ENCODE results near the gene SSR4. TPM values are rescaled to one million over a fixed set of nuclear protein-coding genes. Genes with fewer than 3 reads are reported as not detected.

The SSR4 gene
- total RNA-seq, 1 experiment from 2014 or later: 360 TPM

- CTCF ChIA-PET: no interaction called here
- no peak for DNase-seq
- no peaks in the 10 kb centered on the region for H3K36me3 Mint-ChIP-seq (ENCODE audit: insufficient read depth, unreplicated experiment)
- no TSS peak for BruUV-seq (replicated peaks)
- H3K9me3 Mint-ChIP-seq (ENCODE audit: low read depth, unreplicated experiment): no peaks in the 10 kb centered on the region
- intact Hi-C loops (cut with micrococcal nuclease; ENCODE audit: unreplicated experiment): no loop called here
- H3K27me3 Mint-ChIP-seq (ENCODE audit: unreplicated experiment): no peaks in the 10 kb centered on the region
- TF ChIP-seq, protein P1, sequence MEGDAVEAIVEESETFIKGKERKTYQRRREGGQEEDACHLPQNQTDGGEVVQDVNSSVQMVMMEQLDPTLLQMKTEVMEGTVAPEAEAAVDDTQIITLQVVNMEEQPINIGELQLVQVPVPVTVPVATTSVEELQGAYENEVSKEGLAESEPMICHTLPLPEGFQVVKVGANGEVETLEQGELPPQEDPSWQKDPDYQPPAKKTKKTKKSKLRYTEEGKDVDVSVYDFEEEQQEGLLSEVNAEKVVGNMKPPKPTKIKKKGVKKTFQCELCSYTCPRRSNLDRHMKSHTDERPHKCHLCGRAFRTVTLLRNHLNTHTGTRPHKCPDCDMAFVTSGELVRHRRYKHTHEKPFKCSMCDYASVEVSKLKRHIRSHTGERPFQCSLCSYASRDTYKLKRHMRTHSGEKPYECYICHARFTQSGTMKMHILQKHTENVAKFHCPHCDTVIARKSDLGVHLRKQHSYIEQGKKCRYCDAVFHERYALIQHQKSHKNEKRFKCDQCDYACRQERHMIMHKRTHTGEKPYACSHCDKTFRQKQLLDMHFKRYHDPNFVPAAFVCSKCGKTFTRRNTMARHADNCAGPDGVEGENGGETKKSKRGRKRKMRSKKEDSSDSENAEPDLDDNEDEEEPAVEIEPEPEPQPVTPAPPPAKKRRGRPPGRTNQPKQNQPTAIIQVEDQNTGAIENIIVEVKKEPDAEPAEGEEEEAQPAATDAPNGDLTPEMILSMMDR (IDR thresholded peaks at IDR 0.05; ENCODE audit: unreplicated experiment): no peak
- no peak overlapping the region for H3K4me3 Mint-ChIP-seq (ENCODE audit: low read depth, unreplicated experiment)
- no peak overlapping the region for H3K27ac Mint-ChIP-seq (ENCODE audit: unreplicated experiment)
- no peaks in the 10 kb centered on the region for H3K4me1 Mint-ChIP-seq (ENCODE audit: low read depth, unreplicated experiment)
Measured at GRCh38 chrX:153750127-153750774, 44.2 kb upstream of the SSR4 start.

DNA sequence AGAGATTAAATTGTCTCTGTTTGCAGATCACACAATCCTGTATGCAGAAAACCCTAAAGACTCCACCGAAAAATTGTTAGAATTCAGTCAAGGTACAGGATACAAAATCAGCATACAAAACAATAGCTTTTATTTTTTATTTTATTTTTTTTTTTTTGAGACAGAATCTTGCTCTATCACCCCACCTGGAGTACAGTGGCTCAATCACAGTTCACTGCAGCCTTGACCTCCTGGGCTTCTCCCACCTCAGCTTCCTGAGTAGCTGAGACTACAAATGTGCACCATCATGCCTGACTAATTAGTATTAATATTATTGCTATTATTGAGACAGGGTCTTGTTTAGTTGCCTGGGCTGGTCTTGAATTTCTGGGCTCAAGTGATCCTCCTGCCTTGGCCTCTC, 39.3 kb upstream of the SSR4 start:
- no peaks in the 10 kb centered on the region for H3K9me3 Mint-ChIP-seq (ENCODE audit: low read depth, unreplicated experiment)
- H3K4me3 Mint-ChIP-seq (ENCODE audit: low read depth, unreplicated experiment): no peak overlapping the region
- DNase-seq: no peak
- TF ChIP-seq, protein P1 (IDR thresholded peaks at IDR 0.05; ENCODE audit: unreplicated experiment): no peak
- H3K4me1 Mint-ChIP-seq (ENCODE audit: low read depth, unreplicated experiment): no peaks in the 10 kb centered on the region
- intact Hi-C loops (cut with micrococcal nuclease; ENCODE audit: unreplicated experiment): no loop called here
- CTCF ChIA-PET: interaction anchor here (0.7 kb wide), 1 partner anchor 785 kb away, joined by 5 read pairs; no protein-coding TSS in a partner anchor
- no peaks in the 10 kb centered on the region for H3K36me3 Mint-ChIP-seq (ENCODE audit: insufficient read depth, unreplicated experiment)
- no peaks in the 10 kb centered on the region for H3K27me3 Mint-ChIP-seq (ENCODE audit: unreplicated experiment)
- H3K27ac Mint-ChIP-seq (ENCODE audit: unreplicated experiment): no peak overlapping the region
- no TSS peak for BruUV-seq (replicated peaks)

DNA sequence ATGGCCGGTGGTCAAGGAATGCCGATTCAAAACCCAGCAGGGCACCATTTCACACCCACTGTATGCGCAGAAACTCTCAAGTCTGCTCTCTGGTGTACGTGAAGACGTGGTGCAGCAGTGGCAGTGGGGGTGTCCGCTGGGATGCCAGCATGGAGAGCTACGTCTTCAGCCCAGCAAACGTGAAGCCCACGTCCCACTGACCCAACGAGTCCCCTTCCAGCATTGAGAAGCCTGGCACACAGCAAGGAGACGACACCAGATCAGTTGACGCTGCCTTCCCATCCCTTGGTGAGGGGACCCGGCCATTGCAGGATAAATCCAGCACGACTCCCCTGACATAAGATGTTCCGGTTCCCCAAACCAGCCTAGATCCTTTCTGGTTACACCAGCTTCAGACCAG, 32.6 kb upstream of the SSR4 start:
- BruUV-seq (replicated peaks): no TSS peak
- TF ChIP-seq, protein P1 (IDR thresholded peaks at IDR 0.05; ENCODE audit: unreplicated experiment): no peak
- Mint-ChIP-seq H3K4me1 (ENCODE audit: low read depth, unreplicated experiment) (peaks cover 9% of the 10 kb centered on the region), H3K9me3 (ENCODE audit: low read depth, unreplicated experiment) (no peaks in the 10 kb centered on the region), H3K27ac (ENCODE audit: unreplicated experiment) (no peak overlapping the region), H3K4me3 (ENCODE audit: low read depth, unreplicated experiment) (no peak overlapping the region), H3K27me3 (ENCODE audit: unreplicated experiment) (no peaks in the 10 kb centered on the region), H3K36me3 (ENCODE audit: insufficient read depth, unreplicated experiment) (peaks cover 23% of the 10 kb centered on the region)
- no peak for DNase-seq
- CTCF ChIA-PET: no interaction called here
- intact Hi-C loops (cut with micrococcal nuclease; ENCODE audit: unreplicated experiment): loop anchor here (5.0 kb wide), 1 partner anchor 185 kb away; no protein-coding TSS in a partner anchor

GRCh38 chrX:153762626-153763173, 31.8 kb upstream of the SSR4 start:
- H3K4me3 Mint-ChIP-seq (ENCODE audit: low read depth, unreplicated experiment): no peak overlapping the region
- DNase-seq: no peak
- TF ChIP-seq, protein P1 (IDR thresholded peaks at IDR 0.05; ENCODE audit: unreplicated experiment): no peak
- intact Hi-C loops (cut with micrococcal nuclease; ENCODE audit: unreplicated experiment): loop anchor here (5.0 kb wide), 1 partner anchor 185 kb away; no protein-coding TSS in a partner anchor
- H3K9me3 Mint-ChIP-seq (ENCODE audit: low read depth, unreplicated experiment): no peaks in the 10 kb centered on the region
- BruUV-seq (replicated peaks): no TSS peak
- no peak overlapping the region for H3K27ac Mint-ChIP-seq (ENCODE audit: unreplicated experiment)
- H3K36me3 Mint-ChIP-seq (ENCODE audit: insufficient read depth, unreplicated experiment): peaks cover 25% of the 10 kb centered on the region
- peaks cover 11% of the 10 kb centered on the region for H3K4me1 Mint-ChIP-seq (ENCODE audit: low read depth, unreplicated experiment)
- H3K27me3 Mint-ChIP-seq (ENCODE audit: unreplicated experiment): no peaks in the 10 kb centered on the region
- CTCF ChIA-PET: no interaction called here

Measured in Calu3 (cell line).